GM12873 (cell line): Measurements from ENCODE around the gene NPEPPS.

Experiments used
- TF ChIP-seq, protein P1 (sequence below): IDR thresholded peaks from 2 replicates; pipeline ENCODE4 v1.5.1; 2012; ENCODE audit warnings: low read depth, mild to moderate bottlenecking, moderate library complexity, low read length, control low read depth; ENCODE audit not compliant: insufficient read depth; ENCODE audit errors: missing control alignments

The NPEPPS gene

DNA sequence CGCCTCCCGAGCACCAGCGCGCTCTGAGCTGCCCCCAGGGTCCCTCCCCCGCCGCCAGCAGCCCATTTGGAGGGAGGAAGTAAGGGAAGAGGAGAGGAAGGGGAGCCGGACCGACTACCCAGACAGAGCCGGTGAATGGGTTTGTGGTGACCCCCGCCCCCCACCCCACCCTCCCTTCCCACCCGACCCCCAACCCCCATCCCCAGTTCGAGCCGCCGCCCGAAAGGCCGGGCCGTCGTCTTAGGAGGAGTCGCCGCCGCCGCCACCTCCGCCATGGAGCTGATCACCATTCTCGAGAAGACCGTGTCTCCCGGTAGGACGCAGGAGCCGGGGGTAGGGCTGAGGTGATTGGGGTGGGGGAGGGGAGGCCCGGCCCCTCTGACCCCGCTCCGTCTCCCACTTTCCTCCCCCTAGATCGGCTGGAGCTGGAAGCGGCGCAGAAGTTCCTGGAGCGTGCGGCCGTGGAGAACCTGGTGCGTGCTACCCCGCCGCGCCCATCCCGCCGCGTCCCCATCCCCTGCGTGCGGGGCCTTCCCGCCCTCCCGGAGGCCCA lies 119.1 kb downstream of the NPEPPS start:
- TF ChIP-seq, protein P1, sequence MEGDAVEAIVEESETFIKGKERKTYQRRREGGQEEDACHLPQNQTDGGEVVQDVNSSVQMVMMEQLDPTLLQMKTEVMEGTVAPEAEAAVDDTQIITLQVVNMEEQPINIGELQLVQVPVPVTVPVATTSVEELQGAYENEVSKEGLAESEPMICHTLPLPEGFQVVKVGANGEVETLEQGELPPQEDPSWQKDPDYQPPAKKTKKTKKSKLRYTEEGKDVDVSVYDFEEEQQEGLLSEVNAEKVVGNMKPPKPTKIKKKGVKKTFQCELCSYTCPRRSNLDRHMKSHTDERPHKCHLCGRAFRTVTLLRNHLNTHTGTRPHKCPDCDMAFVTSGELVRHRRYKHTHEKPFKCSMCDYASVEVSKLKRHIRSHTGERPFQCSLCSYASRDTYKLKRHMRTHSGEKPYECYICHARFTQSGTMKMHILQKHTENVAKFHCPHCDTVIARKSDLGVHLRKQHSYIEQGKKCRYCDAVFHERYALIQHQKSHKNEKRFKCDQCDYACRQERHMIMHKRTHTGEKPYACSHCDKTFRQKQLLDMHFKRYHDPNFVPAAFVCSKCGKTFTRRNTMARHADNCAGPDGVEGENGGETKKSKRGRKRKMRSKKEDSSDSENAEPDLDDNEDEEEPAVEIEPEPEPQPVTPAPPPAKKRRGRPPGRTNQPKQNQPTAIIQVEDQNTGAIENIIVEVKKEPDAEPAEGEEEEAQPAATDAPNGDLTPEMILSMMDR: no peak

DNA sequence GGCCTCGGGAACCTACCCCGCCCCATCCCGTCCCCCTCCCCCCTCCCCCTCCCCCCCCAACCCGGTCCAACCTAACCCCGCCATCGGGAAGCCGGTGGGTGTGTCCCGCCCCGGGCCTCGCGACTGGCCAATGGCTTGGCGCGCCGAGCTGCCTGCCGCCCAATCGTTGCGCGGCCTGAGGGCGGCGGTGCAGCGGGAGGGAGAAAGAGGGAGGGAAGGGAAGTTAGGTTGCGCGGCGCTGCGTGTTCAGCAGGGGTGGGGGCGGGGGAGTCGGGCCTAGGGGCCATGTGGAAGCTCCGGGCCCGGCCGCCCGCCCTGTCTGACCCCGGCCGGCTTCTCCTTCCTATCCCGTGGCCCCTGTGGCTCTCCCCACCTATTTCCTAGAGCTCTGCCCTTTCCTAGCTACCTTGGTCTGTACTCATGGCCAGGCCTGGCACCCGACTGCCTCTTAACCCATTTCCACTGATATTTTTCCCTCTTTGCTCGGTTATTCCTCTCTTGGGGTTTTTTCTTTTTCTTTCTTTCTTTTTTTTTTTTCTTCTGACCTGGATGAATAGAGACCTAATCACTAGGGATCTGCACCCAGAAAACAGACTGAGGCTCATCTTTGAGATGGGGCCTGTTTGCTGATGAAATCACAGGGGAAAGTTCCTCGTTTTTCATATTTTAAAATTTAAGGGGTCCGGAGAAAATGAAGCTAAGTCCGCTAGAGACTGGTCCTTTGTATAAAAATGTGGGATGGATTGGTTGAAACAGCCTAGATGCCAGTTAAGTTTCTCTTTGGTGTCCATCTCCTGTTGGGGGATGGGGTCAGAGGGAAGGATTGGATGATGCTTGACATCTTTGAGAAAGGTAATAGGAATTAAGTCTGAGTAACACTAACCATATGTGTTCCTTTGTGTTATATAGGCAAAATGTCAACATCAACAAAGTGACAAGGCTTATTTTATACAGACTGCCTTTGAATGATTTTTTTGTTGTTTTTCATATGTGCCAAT lies 119.9 kb downstream of the NPEPPS start:
- TF ChIP-seq, protein P1: no peak

DNA sequence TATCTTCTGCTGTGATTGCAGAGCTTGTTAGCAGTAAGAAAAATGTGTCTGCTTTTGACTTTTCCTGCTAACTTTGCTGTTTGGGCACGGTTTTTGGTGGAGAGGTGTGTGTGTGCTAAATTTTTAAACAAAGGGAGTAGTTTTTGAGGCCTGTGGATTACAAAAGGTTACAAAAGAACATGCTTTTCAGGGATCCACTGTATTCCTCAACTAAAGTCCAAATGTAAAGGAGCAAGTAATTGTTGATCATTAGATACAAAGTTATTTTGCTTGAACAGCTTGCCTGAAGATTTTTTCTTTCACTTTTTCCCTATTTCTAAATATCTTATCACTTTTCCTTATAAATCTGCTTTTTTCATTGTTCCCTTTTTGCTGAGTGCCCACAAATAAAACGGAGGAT lies 120.8 kb downstream of the NPEPPS start:
- TF ChIP-seq, protein P1: no peak

DNA sequence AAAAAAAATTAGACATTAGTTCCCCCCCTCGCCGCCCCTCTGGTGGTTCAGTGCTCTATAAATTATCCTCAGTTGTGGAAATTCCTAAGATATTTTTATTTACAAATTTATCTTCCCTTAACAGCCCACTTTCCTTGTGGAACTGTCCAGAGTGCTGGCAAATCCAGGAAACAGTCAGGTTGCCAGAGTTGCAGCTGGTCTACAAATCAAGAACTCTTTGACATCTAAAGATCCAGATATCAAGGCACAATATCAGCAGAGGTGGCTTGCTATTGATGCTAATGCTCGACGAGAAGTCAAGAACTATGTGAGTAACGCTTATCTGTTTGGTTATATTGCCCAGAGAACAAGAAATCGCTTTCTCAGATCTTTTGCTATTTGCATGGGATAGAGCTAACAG lies 121.7 kb downstream of the NPEPPS start:
- TF ChIP-seq, protein P1: no peak

DNA sequence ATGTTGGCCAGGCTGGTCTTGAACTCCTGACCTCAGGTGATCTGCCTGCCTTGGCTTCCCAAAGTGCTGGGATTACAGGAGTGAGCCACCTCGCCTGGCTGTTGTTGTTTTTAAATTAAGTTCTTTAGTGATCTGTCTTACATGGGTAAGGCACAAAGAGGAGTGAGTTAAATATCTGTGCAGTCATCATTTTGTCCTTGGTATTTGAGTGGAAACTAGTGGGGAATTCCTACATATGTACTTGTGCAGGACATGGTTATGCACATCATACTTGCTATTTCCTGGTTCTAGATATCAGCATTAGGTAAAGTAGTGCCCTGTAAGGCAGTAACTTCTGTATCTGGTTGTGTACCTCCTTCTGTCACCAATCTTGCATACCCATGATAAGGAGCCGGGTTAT lies 122.5 kb downstream of the NPEPPS start:
- TF ChIP-seq, protein P1: no peak

DNA sequence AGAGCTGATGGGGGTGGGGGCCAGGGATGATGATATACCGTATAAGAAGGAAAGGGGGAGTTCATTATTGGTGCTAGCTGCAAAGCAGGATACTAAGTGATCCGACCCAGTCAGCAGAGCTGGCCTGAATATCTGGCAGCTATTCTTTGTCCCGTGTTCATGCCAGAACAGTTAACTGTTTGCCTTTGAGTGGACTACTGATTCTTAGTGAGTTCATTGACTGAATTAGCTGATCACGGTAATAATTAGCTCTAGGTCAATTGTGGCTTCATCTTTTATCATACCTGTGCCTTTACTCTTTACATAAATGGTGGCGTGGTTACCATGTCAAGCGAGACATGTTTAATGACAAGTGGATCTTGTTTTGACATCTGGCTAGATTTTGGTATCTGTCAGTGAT lies 124.1 kb downstream of the NPEPPS start:
- TF ChIP-seq, protein P1: no peak

DNA sequence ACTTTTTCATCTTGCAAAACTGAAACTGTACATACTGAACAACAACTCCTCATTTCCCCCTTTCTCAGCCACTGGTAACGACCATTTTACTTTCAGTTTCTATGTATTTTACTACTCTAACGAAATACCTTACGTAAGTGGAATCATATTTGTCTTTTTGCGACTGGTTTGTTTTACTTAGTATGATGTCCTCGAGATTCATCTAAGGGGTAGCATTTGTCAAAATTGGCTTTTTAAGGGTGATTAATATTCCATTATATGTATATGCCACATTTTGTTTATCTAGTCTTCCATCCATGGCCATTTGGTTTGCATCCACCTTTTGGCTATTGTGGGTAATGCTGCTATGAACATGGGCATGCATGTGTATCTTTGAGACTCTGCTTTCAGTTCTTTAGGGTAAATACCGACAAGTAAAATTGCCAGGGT lies 129.2 kb downstream of the NPEPPS start:
- TF ChIP-seq, protein P1: peak; percentile 32
